ENCODE data around the gene TAX1BP1. TPM values are rescaled to one million over a fixed set of nuclear protein-coding genes. Genes with fewer than 3 reads are reported as not detected.
A peak's percentile ranks its signal among the peaks of the same experiment; 100 is the strongest.
"Not testable (repeated sequence)": the region's sequence is repeated elsewhere in the genome, so short reads cannot be mapped to it uniquely, and the experiment has no call there.

TAX1BP1 gene
- total RNA-seq, 2 donors from 2014 or later = 119 to 135 TPM

- ATAC-seq (no peak), DNase-seq (no peak)
- intact Hi-C loops (cut with DNase I, micrococcal nuclease) = no loop called here
Observed at GRCh38 chr7:27826357-27826756, 86.4 kb downstream of the TAX1BP1 start.

GRCh38 chr7:27834179-27834921, 94.4 kb downstream of the TAX1BP1 start:
- no peak for DNase-seq
- ATAC-seq = peak; percentile 19
- intact Hi-C loops (cut with DNase I, micrococcal nuclease) = no loop called here

GRCh38 chr7:27835376-27835775, 95.4 kb downstream of the TAX1BP1 start:
- DNase-seq = no peak
- peak; percentile 13 for ATAC-seq
- intact Hi-C loops (cut with DNase I, micrococcal nuclease) = no loop called here

GRCh38 chr7:27836536-27836935, 96.6 kb downstream of the TAX1BP1 start:
- ATAC-seq = peak; percentile 21
- no peak for DNase-seq
- intact Hi-C loops (cut with DNase I, micrococcal nuclease) = no loop called here

GRCh38 chr7:27839099-27839498, 99.1 kb downstream of the TAX1BP1 start:
- DNase-seq (no peak), ATAC-seq (no peak)
- intact Hi-C loops (cut with DNase I, micrococcal nuclease) = no loop called here

- DNase-seq = no peak
- intact Hi-C loops (cut with DNase I, micrococcal nuclease) = no loop called here
- no peak for ATAC-seq
Observed at GRCh38 chr7:27840313-27840712, 100.4 kb downstream of the TAX1BP1 start.

- intact Hi-C loops (cut with DNase I, micrococcal nuclease) = no loop called here
- DNase-seq (no peak), ATAC-seq (no peak)
Observed at GRCh38 chr7:27840760-27841364, 100.9 kb downstream of the TAX1BP1 start.

- intact Hi-C loops (cut with DNase I, micrococcal nuclease) = no loop called here
- DNase-seq (no peak), ATAC-seq (no peak)
Observed at GRCh38 chr7:27842094-27842692, 102.2 kb downstream of the TAX1BP1 start.

GRCh38 chr7:27842851-27843250, 102.9 kb downstream of the TAX1BP1 start:
- DNase-seq (no peak), ATAC-seq (no peak)
- intact Hi-C loops (cut with DNase I, micrococcal nuclease) = no loop called here

GRCh38 chr7:27843584-27844305, 103.8 kb downstream of the TAX1BP1 start:
- intact Hi-C loops (cut with DNase I, micrococcal nuclease) = no loop called here
- DNase-seq (no peak), ATAC-seq (no peak)

- intact Hi-C loops (cut with DNase I, micrococcal nuclease) = no loop called here
- no peak for DNase-seq
- ATAC-seq = no peak
Observed at GRCh38 chr7:27846388-27846787, 106.4 kb downstream of the TAX1BP1 start.

GRCh38 chr7:27850531-27850930, 110.6 kb downstream of the TAX1BP1 start:
- no peak for DNase-seq
- intact Hi-C loops (cut with DNase I, micrococcal nuclease) = no loop called here
- no peak for ATAC-seq

GRCh38 chr7:27856703-27857485, 116.9 kb downstream of the TAX1BP1 start:
- ATAC-seq; intact Hi-C loops (cut with DNase I, micrococcal nuclease); DNase-seq: not testable (repeated sequence)

- no peak for ATAC-seq
- intact Hi-C loops (cut with DNase I, micrococcal nuclease) = no loop called here
- no peak for DNase-seq
Observed at GRCh38 chr7:27860800-27861199, 120.8 kb downstream of the TAX1BP1 start.

GRCh38 chr7:27861747-27862146, 121.8 kb downstream of the TAX1BP1 start:
- DNase-seq (no peak), ATAC-seq (no peak)
- intact Hi-C loops (cut with DNase I, micrococcal nuclease) = no loop called here

- ATAC-seq (no peak), DNase-seq (no peak)
- intact Hi-C loops (cut with DNase I, micrococcal nuclease) = no loop called here
Observed at GRCh38 chr7:27863880-27864279, 123.9 kb downstream of the TAX1BP1 start.

- intact Hi-C loops (cut with DNase I, micrococcal nuclease) = no loop called here
- no peak for DNase-seq
Observed at GRCh38 chr7:27866256-27866655, 126.3 kb downstream of the TAX1BP1 start.

GRCh38 chr7:27866828-27867672, 127.1 kb downstream of the TAX1BP1 start:
- ATAC-seq (no peak), DNase-seq (no peak)
- intact Hi-C loops (cut with DNase I, micrococcal nuclease) = no loop called here

More at GRCh38 chr7:27866256-27866655, 126.3 kb downstream of the TAX1BP1 start:
- ATAC-seq = no peak

All from left colon (tissue), 2 donors.